Stimulated activated CD4-positive, alpha-beta T cell treated with anti-CD3 and anti-CD28 coated beads, TNF-alpha, amount 100 ng/mL, for 4 hours (primary cell): ENCODE data around the gene PDSS2.
"Not testable (repeated sequence)": the region's sequence is repeated elsewhere in the genome, so short reads cannot be mapped to it uniquely, and the experiment has no call there.

ENCODE experiments used
- DNase-seq, 3 experiments: peaks; one replicate each; pipeline ENCODE4 v3.0.0-alpha.2; 2020; ENCODE audit warnings: low read depth in 3 of 3

PDSS2 gene

DNA sequence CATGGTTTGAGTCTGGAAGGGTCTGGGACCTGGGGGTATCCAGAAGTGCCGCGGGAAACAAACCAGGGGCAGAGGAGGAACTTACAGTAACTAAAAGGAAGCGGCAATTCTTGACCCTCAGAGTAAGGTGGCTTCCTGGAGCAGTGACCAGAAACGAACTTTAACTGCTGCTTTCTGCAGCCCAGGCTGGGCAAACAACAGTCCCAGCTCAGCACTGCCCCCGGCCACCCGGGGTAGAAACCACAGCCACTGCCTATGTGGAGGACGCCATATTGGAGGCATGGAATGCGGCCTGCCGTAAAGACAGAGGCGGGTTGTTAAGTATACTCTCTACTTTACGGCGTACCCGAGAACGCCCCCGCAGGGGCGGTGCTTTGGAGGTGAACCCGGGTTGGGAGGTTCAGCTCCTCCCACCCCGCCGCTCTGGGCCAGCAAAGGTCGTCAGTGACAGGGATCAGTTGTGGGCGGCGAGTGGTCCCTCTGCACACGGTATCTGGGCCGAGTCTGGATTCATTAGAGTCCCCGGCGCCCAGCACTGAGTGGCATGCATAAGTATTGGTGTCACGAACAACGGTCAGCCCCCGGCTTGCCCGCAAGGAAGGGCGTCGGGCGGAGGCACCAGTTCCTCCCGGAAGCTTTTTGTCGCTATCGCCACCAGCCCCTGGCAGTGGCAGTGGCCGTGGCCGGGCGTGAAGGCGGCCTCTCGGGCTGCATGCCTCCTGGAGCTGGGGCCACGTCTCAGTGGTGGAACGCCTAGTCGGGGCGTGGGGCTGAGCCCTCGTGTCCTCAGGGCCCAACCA, at the start of gene PDSS2:
Gene PDSS2 (minus strand): TSS at position 282 of the 800 bp plus-strand sequence. CDS start 279 bp downstream, at position 3.
- peak; percentile 94 to 99 (median 97) for DNase-seq

GRCh38 chr6:107506145-107506544, 46.8 kb upstream of the PDSS2 start:
- no peak for DNase-seq

GRCh38 chr6:107504270-107505026, 45.1 kb upstream of the PDSS2 start:
- no peak for DNase-seq

DNA sequence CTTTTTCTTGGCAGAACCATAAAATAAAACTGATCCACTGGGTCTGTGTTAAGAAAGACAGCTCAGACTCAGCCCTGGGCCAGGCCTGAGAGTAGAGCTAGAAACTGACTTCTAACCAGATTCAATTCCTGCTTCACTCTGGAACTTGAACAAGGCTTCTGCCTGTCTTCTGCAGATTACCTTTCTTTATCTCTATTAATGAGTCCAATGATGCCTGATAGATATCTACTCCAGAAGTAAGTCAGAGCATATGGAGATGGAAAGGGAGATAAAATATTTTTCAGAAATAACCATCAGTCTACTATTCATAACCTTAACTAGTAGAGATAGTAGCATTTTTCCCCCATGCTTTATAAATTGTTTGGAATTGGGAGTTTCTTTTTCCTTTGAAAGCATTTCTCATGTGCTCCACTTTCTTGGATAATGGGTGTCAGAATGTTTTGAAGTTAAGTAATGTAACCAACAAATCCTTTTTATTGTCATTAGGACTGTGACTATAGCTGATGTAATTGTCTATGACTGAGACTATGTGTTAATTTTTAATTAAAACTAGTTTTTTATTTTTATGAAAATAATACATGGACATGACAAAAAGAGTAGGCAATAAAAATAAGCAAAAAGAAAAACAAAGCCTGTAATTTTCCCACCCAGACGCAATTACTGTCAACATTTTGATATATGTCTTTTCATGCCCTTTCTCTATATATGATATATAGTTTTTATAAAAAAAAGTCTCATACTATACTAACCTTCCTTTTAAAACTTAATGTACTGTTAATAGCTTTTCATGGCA, 37.7 kb upstream of the PDSS2 start:
- no peak for DNase-seq

GRCh38 chr6:107495971-107496370, 36.6 kb upstream of the PDSS2 start:
- DNase-seq: no peak

DNA sequence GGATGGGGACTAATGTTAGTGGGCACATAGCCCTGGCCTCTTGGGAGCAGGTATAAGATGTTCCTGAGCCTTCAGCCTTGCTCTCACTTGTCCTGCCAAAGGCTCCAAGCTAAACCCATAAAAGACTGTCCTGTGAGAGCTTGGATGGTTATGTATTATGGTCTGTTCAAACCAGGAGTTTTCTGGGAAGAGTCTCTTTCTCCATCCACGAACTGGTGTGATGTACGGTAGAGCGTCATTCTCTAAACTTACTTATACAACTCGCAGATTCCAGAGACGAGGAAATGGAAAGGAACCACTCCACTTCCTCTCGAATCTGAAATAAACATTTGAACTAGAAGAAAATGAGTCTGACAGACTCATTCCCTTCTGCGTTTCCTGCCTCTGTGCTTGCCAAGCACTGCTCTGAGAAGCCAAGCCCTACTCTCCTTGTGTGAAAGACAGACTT, 35.9 kb upstream of the PDSS2 start:
- DNase-seq: no peak

DNA sequence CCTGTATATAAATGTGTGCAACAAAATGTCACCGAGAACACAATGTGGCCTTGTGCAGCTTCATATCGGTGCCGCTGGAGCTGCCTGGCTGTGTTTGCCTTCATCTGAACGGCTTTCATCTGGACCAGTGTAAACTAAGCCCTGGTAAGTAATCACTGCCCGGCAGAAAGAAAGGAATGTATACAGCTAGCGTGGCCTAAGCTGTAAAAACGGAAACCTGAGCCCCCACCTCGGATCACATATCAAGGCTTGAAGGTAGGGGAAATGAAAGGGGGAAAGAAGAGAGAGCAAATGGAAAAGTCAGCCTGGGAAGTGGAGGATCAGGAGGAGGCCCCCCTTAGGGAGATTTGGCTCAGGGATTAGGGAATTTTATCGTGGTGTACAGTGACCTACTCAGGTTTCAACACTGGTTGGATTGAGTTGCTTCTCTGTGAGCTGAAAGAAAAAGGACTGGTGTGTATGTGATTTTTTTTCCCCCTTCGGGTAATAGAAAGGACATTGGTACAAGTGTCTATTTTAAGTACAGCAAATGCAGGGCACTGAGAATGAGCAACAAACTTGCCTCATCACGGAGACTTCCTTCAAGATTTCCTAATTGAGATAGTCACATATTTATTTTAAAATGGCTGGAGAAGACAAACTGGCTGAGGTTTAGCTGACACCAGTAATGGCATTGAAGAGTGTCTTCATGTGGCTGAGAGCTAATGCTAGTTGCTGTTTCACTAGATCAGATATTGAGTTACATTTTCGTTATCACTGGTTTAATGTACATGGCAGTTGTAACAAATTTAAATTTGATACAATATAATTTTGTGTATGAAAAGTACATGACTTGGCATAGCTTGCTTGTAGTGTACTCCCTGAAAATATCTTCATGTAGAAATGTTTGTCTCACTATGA, 34.0 kb upstream of the PDSS2 start:
- no peak for DNase-seq

- no peak for DNase-seq
These were observed 32.6 kb upstream of the PDSS2 start for GRCh38 chr6:107491760-107492660.

DNA sequence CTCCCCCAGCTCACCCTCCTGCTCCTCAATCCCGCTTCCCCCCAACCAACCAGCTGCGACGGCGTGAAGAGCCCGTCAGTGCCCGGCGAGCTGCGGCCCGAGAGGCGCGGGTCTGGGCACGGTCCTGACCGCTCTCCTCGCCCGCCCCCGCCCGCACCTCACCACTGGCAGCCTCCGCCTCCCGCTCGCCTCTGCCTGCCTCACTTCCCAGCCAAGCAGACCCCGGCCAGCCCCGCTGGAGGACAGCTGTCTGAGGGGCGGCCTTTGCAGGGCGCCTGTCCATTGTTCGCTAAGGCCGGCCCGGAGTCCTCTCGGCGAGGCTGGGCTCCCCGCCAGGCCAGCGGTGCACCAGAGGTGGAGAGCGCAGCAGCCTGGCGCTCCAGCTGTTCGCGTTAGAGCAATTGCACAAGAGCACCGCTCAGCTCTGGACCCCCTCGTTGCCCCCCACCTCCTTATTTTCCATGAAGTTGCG, 31.8 kb upstream of the PDSS2 start:
- peak in 1 of 3 experiments; percentile 2 for DNase-seq

- no peak for DNase-seq
These were observed 31.3 kb upstream of the PDSS2 start for GRCh38 chr6:107490566-107491137.

- DNase-seq: peak in 1 of 3 experiments; percentile 26
These were observed 30.5 kb upstream of the PDSS2 start, which contains the start of gene SOBP for GRCh38 chr6:107489636-107490565. SOBP (plus strand) TSS chr6:107490117; CDS start chr6:107490617, 500 bp downstream.

- peak in 1 of 3 experiments; percentile 4 for DNase-seq
These were observed 29.7 kb upstream of the PDSS2 start for GRCh38 chr6:107488875-107489635.

DNA sequence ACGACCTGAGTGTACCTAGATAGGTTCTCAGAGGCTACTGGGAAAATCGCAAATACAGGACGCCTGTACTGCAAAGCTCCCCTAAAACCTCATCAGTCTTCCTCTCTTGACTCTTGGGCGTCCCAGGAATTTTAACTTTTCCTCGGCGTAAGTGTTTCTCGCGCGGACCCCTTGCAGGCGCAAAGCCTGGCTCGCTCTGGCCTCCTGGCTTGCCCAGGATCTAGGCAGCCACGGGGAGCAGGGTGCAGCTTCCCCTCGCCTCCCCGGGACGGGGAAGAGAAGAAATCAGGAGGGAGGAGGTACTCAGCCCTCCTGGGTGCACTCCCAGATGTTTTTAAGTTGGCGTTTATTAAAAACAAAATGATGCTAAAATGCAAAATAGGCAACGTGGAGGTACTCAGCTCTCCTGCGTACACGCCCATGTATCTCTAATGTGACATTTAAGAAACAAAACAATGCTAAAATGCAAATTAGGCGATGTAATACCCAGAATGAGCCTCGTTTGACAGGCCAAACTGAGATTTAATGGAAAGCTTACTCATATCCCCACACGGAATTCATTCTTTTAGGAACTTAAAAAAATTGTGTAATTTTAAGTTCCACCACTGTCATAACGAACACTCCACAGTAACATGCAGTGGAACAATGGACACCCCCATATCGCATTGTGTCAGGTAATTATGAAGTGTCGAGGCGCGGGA, 29.0 kb upstream of the PDSS2 start:
- no peak for DNase-seq

DNA sequence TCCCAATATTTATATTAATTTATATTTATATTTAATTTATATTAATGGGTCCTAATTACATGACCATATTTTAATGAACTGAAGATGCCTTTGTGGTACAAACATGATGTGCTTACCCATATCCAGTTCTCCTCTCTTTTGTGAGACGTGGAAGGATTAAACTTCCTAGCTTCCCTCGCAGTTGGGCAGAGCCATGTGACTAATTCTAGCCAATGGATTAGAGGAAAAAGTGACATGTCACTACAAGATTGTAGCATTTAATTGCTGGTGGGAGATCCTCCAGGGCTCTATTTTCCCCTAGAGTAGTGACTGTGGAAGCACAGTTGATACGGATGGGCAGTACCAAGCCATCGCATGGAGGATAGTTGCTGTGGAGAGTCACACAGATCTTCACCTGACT, 25.8 kb upstream of the PDSS2 start:
- DNase-seq: no peak

DNA sequence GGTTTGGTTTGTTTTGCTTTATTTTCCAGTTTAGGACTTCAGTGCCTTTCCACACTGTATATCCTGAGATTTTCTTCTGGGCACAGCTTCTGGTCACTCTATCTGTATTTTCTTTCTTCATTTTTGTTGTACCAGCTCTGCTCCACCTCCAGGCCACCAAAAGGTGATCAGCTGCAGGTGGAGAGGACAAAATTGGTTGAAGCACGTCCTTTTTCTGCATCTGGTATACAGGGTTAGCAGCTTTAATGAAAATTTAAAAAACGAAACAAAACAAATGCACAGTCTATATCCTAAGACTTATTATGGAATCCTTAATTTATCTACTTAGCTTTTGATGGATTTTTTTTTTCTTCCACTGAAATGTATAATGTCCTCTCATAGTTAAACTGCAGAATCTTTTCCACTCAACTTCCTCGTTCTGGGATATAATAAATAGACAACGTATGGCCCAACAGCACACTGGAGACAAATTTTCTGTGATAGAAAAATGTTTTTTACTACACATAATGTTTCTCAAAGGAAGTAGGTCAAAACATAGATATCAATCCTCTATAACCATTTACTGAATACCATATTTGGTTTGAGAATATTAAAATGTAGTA, 19.8 kb upstream of the PDSS2 start:
- no peak for DNase-seq

- DNase-seq: not testable (repeated sequence)
These were observed 16.5 kb upstream of the PDSS2 start for GRCh38 chr6:107475826-107476225.
